HepG2 (cell line): ENCODE results near the gene TMEM9. TPM values are rescaled to one million over a fixed set of nuclear protein-coding genes. Genes with fewer than 3 reads are reported as not detected.

Source experiments
- ATAC-seq: fragments of 200-7000 bp; cut with Tn5 transposase; 3 replicates; pipeline ENCODE4 v1.9.1; 2020; ENCODE audit warnings: mild to moderate bottlenecking, moderate library complexity
- BruUV-seq: library from RNA; stranded (reverse); fragments of 400-500 nt; replicated peaks from 2 replicates; lab custom pipeline; 2021; lab: Mats Ljungman, UMichigan
- CTCF ChIA-PET: fragments of 300-600 bp; formaldehyde crosslinking; extraction: SDS; loops from one replicate; lab custom pipeline; 2021; ENCODE audit warnings: low total read pairs, inconsistent platforms, low intra/inter-chr PET ratio; lab: Yijun Ruan, JAX
- POLR2A ChIA-PET: fragments of 350-600 bp; sonication (Branson Sonifier 250); formaldehyde crosslinking; loops from one replicate; lab custom pipeline; 2020; ENCODE audit warnings: antibody characterized with exemption, inconsistent platforms; lab: Yijun Ruan, JAX
- DNase-seq: peaks from one replicate; pipeline ENCODE4 v3.0.0-alpha.2; 2015; ENCODE audit warnings: low spot score
- FAIRE-seq: peaks from 3 replicates; lab custom pipeline; 2011; peaks lifted over from hg19 to GRCh38; lab: Jason Lieb, UNC
- H2AFZ ChIP-seq: one replicate; pipeline ENCODE4 v1.6.1; 2011; ENCODE audit warnings: low read length, inconsistent platforms
- H3K27ac ChIP-seq: fragments of 300-600 bp; 3 replicates; pipeline ENCODE4 v1.8.0; 2011; ENCODE audit warnings: mixed run types, mild to moderate bottlenecking, mixed read lengths, low read length, inconsistent platforms; ENCODE audit not compliant: insufficient read depth; ENCODE audit errors: extremely low read length
- H3K27me3 ChIP-seq, 2 experiments: fragments of 200-600 bp in 1 of 2; 2 replicates in 1 of 2; 3 replicates in 1 of 2; pipeline versions ENCODE4 v1.6.0 to v1.8.0; 2011; ENCODE audit warnings: low read length in 2 of 2, mild to moderate bottlenecking in 2 of 2, moderate library complexity in 2 of 2, inconsistent platforms in 1 of 2; ENCODE audit not compliant: insufficient read depth in 2 of 2, control insufficient read depth in 1 of 2
- H3K36me3 ChIP-seq, 2 experiments: fragments of 200-600 bp in 1 of 2; replicated peaks in 1 of 2; 2 replicates in 1 of 2; 3 replicates in 1 of 2; pipeline versions ENCODE4 v1.5.1 to v1.8.0; 2011; ENCODE audit warnings: low read length in 2 of 2, inconsistent platforms in 1 of 2; ENCODE audit not compliant: insufficient read depth in 2 of 2, control insufficient read depth in 1 of 2
- H3K4me1 ChIP-seq: 2 replicates; pipeline ENCODE4 v1.5.1; 2012; ENCODE audit warnings: low read length, inconsistent platforms; ENCODE audit not compliant: insufficient read depth
- H3K4me2 ChIP-seq: 2 replicates; pipeline ENCODE4 v1.6.0; 2011; ENCODE audit warnings: low read depth, low read length, inconsistent platforms
- H3K4me3 ChIP-seq, 3 experiments: fragments of 200-600 bp in 1 of 3; sonication (generic), shearing (Covaris generic) in 1 of 3; replicated peaks in 1 of 3; 2 replicates each; pipeline ENCODE4 v1.5.1; 2011 to 2016; ENCODE audit warnings: low read length in 3 of 3, inconsistent platforms in 2 of 3, low read depth in 2 of 3, mild to moderate bottlenecking in 2 of 3, control low read depth in 1 of 3, mixed read lengths in 1 of 3; ENCODE audit not compliant: insufficient read depth in 1 of 3
- H3K79me2 ChIP-seq: one replicate; pipeline ENCODE4 v1.6.1; 2011; ENCODE audit warnings: low read length, inconsistent platforms; ENCODE audit not compliant: insufficient read depth
- H3K9ac ChIP-seq: 2 replicates; pipeline ENCODE4 v1.6.0; 2011; ENCODE audit warnings: mild to moderate bottlenecking, low read depth, low read length, inconsistent platforms; ENCODE audit not compliant: insufficient read depth
- H3K9me3 ChIP-seq: 2 replicates; pipeline ENCODE4 v1.5.1; 2012; ENCODE audit warnings: mild to moderate bottlenecking, low read length
- H4K20me1 ChIP-seq: 2 replicates; pipeline ENCODE4 v1.6.0; 2011; ENCODE audit warnings: inconsistent platforms, mild to moderate bottlenecking, low read length, moderate library complexity; ENCODE audit not compliant: insufficient read depth
- HES4 ChIP-seq: sonication (generic); formaldehyde crosslinking; IDR thresholded peaks from 2 replicates; pipeline ENCODE4 v1.9.0; 2021; ENCODE audit warnings: mild to moderate bottlenecking, missing genetic modification reagents, borderline replicate concordance
- JUNB ChIP-seq: sonication (generic); formaldehyde crosslinking; IDR thresholded peaks from 2 replicates; pipeline ENCODE4 v1.8.0; 2022; ENCODE audit warnings: missing genetic modification reagents, mild to moderate bottlenecking, borderline replicate concordance
- KDM2A ChIP-seq: sonication (generic); formaldehyde crosslinking; IDR thresholded peaks from 2 replicates; pipeline ENCODE4 v1.4.0; 2020; ENCODE audit warnings: low read depth, missing genetic modification reagents, borderline replicate concordance
- ZNF34 ChIP-seq: sonication (generic); formaldehyde crosslinking; IDR thresholded peaks from 2 replicates; pipeline ENCODE4 v1.4.0; 2020; ENCODE audit warnings: mild to moderate bottlenecking, missing genetic modification reagents, borderline replicate concordance
- ZNF432 ChIP-seq: sonication (generic); formaldehyde crosslinking; IDR thresholded peaks from 2 replicates; pipeline ENCODE4 v1.5.0; 2020; ENCODE audit warnings: missing genetic modification reagents, mild to moderate bottlenecking, borderline replicate concordance
- ZNF496 ChIP-seq: sonication (generic); formaldehyde crosslinking; IDR thresholded peaks from 2 replicates; pipeline ENCODE4 v1.8.1; 2023; ENCODE audit warnings: mild to moderate bottlenecking, moderate library complexity, missing genetic modification reagents; ENCODE audit not compliant: insufficient replicate concordance
- ZNF598 ChIP-seq: sonication (generic); formaldehyde crosslinking; IDR thresholded peaks from 2 replicates; pipeline ENCODE4 v1.5.1; 2020; ENCODE audit warnings: mild to moderate bottlenecking, missing genetic modification reagents, borderline replicate concordance
- ZNF747 ChIP-seq: sonication (generic); formaldehyde crosslinking; IDR thresholded peaks from 2 replicates; pipeline ENCODE4 v1.8.1; 2023; ENCODE audit warnings: missing genetic modification reagents, mild to moderate bottlenecking, borderline replicate concordance
- WGBS: methylation state at CpG from one replicate; pipeline ENCODE4 v1.1.6; 2017; ENCODE audit warnings: low lambda C conversion rate; 5-methylcytosine and 5-hydroxymethylcytosine counted together
- in situ Hi-C: cut with HindIII; loops from 2 replicates; pipeline ENCODE4 v1.10.0; 2017; ENCODE audit warnings: low pct_unique_long_range_greater_than_20kb; ENCODE audit not compliant: extremely low pct_ligation_motif_present
- intact Hi-C: fragments of 100-400 bp; cut with micrococcal nuclease; formaldehyde crosslinking; loops from one replicate; pipeline ENCODE4 v1.10.0; 2022; ENCODE audit not compliant: unreplicated experiment
- polyA plus RNA-seq, 8 experiments: library from polyadenylated mRNA; depleted of rRNA in 3 of 8; stranded (reverse) in 7 of 8; unstranded in 1 of 8; fragments of >200 nt; fragmentation: Illumina TruSeq in 4 of 8; extraction: Trizol in 4 of 8; gene quantifications; 2 replicates each; pipeline versions ENCODE4 v1.2.1 to v1.2.3, GENCODE V29; 2011 to 2016; ENCODE audit warnings: low read depth in 4 of 8, missing spikeins in 1 of 8, mixed read lengths in 1 of 8; ENCODE audit not compliant: insufficient read depth in 1 of 8
- total RNA-seq, 5 experiments: library from RNA; depleted of rRNA; stranded (reverse); fragments of >200 nt; fragmentation: Illumina TruSeq; extraction: Trizol; gene quantifications; 2 replicates each; pipeline ENCODE4 v1.2.3, GENCODE V29; 2016; ENCODE audit warnings: low read depth in 1 of 5
- TF ChIP-seq, protein P1 (sequence below): sonication (generic); formaldehyde crosslinking; IDR thresholded peaks from 2 replicates; pipeline ENCODE4 v1.4.0; 2020; ENCODE audit warnings: missing genetic modification reagents, borderline replicate concordance
- TF ChIP-seq, protein P2 (sequence below): sonication (generic); formaldehyde crosslinking; IDR thresholded peaks from 2 replicates; pipeline ENCODE4 v1.5.1; 2020; ENCODE audit warnings: mild to moderate bottlenecking, missing genetic modification reagents, borderline replicate concordance
- TF ChIP-seq, protein P3 (sequence below): sonication (generic); formaldehyde crosslinking; IDR thresholded peaks from 2 replicates; pipeline ENCODE4 v1.8.1; 2023; ENCODE audit warnings: mild to moderate bottlenecking, moderate library complexity, missing genetic modification reagents
- TF ChIP-seq, protein P4 (sequence below): sonication (generic); formaldehyde crosslinking; IDR thresholded peaks from 2 replicates; pipeline ENCODE4 v1.4.0; 2020; ENCODE audit warnings: missing genetic modification reagents

The TMEM9 gene
- total and polyA plus RNA-seq, 2 of the 13 experiments (the other 11 are each of a cell fraction or from before 2014, with no cell fraction given), result 60.9 to 102 TPM

DNA sequence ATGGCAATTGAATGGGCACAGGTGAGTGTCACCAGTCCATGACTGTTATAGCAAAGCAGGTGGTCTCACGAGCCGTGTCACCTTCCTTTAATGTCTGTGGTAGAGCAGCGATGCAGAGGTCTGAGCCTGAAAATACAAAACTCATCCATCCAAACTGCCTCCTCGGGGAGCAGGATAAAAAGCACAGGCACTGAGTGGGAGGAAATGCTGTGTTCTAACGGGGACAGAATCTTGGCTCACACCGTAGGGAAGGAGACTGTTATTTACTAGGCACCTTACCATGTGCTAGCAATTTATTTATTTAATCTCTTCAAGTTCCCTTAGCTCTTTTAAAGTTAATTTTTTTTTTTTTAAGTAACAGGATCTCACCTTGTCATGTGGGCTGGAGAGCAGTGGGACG, 28.5 kb downstream of the TMEM9 start:
- ATAC-seq (no peak), FAIRE-seq (no peak), DNase-seq (no peak)
- POLR2A ChIA-PET, result no interaction called here
- Histone ChIP-seq H3K27ac (no peak overlapping the region), H2AFZ (no peak overlapping the region), H3K79me2 (no peaks in the 10 kb centered on the region), H3K9ac (no peak overlapping the region), H3K27me3 (peaks cover 10 to 61% of the 10 kb centered on the region in 2 experiments), H4K20me1 (no peaks in the 10 kb centered on the region), H3K4me1 (peaks cover 11% of the 10 kb centered on the region), H3K9me3 (no peaks in the 10 kb centered on the region), H3K4me2 (no peak overlapping the region), H3K36me3 (no peaks in the 10 kb centered on the region)
- CTCF ChIA-PET, result no interaction called here
- BruUV-seq, result no TSS peak
- 13% methylated on average over 7 of the region's 7 CpGs for WGBS
- intact Hi-C loops, result loop anchor here (5.0 kb wide), 1 partner anchor 97 kb away; no protein-coding TSS in a partner anchor
- in situ Hi-C loops, result no loop called here
- TF ChIP-seq ZNF496 (no peak), ZNF432 (CRISPR knock-in tag) (no peak)
- TF ChIP-seq, protein P1, sequence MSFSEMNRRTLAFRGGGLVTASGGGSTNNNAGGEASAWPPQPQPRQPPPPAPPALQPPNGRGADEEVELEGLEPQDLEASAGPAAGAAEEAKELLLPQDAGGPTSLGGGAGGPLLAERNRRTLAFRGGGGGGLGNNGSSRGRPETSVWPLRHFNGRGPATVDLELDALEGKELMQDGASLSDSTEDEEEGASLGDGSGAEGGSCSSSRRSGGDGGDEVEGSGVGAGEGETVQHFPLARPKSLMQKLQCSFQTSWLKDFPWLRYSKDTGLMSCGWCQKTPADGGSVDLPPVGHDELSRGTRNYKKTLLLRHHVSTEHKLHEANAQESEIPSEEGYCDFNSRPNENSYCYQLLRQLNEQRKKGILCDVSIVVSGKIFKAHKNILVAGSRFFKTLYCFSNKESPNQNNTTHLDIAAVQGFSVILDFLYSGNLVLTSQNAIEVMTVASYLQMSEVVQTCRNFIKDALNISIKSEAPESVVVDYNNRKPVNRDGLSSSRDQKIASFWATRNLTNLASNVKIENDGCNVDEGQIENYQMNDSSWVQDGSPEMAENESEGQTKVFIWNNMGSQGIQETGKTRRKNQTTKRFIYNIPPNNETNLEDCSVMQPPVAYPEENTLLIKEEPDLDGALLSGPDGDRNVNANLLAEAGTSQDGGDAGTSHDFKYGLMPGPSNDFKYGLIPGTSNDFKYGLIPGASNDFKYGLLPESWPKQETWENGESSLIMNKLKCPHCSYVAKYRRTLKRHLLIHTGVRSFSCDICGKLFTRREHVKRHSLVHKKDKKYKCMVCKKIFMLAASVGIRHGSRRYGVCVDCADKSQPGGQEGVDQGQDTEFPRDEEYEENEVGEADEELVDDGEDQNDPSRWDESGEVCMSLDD (CRISPR knock-in tag), result no peak
- TF ChIP-seq, all 625 proteins: peak for 0
- no peak overlapping the region for H3K4me3 ChIP-seq

DNA sequence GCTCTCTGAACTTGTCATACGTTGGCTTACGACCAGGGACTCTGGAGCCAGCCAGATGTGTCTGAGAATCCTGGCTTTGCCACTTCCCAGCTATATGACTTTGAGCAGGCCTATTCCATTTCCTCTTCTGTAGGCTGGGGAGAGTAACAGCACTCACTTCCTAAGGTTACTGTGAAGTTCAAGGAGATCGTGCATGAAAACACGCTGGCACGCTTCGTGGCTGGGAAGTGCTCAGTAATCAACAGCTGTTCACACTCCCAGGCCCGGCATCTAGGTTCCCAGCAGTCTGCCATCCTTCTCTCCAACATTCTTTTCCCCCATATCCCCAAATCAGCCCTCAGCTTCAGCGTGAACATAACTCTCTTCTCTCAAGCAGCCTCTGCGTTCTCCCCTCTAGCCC, 29.3 kb downstream of the TMEM9 start:
- ATAC-seq (no peak), DNase-seq (no peak), FAIRE-seq (no peak)
- WGBS, result 49% methylated on average over 8 of the region's 9 CpGs
- in situ Hi-C loops (no loop called here), intact Hi-C loops (loop anchor here (5.0 kb wide), 1 partner anchor 97 kb away; no protein-coding TSS in a partner anchor)
- ChIA-PET CTCF (no interaction called here), POLR2A (no interaction called here)
- H3K4me1 ChIP-seq, result peaks cover 11% of the 10 kb centered on the region
- H3K27ac ChIP-seq, result no peak overlapping the region
- H3K36me3 ChIP-seq, result no peaks in the 10 kb centered on the region
- BruUV-seq, result no TSS peak
- H3K27me3 ChIP-seq, result peaks cover 10 to 67% of the 10 kb centered on the region in 2 experiments
- no peaks in the 10 kb centered on the region for H3K79me2 ChIP-seq
- no peak overlapping the region for H3K9ac ChIP-seq
- H4K20me1 ChIP-seq, result no peaks in the 10 kb centered on the region
- no peak overlapping the region for H3K4me3 ChIP-seq
- no peak overlapping the region for H3K4me2 ChIP-seq
- H3K9me3 ChIP-seq, result no peaks in the 10 kb centered on the region
- no peak overlapping the region for H2AFZ ChIP-seq
- TF ChIP-seq, protein P2, sequence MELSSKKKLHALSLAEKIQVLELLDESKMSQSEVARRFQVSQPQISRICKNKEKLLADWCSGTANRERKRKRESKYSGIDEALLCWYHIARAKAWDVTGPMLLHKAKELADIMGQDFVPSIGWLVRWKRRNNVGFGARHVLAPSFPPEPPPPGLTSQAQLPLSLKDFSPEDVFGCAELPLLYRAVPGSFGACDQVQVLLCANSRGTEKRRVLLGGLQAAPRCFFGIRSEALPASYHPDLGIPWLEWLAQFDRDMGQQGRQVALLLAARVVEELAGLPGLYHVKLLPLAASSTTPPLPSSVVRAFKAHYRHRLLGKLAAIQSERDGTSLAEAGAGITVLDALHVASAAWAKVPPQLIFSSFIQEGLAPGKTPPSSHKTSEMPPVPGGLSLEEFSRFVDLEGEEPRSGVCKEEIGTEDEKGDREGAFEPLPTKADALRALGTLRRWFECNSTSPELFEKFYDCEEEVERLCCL, result no peak
- TF ChIP-seq ZNF34 (no peak), ZNF598 (CRISPR knock-in tag) (no peak), HES4 (CRISPR knock-in tag) (no peak), JUNB (no peak), KDM2A (CRISPR knock-in tag) (no peak), ZNF747 (CRISPR knock-in tag) (no peak)
- TF ChIP-seq, protein P3, sequence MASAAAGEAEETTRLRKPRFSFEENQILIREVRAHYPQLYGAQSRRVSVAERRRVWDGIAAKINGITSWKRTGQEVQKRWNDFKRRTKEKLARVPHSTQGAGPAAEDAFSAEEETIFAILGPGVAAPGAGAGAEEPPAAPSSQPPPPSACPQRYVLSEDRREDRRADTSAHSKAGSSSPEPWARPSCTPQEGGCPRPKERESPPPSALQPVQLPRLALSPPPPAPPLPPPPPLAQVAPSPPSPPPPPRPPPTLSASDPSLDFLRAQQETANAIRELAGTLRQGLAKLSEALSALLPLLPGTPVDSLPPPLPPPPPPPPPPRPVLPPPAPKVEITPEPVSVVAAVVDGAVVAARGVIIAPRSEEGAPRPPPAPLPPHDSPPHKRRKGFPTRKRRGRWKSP (CRISPR knock-in tag), result no peak
- TF ChIP-seq, protein P4, sequence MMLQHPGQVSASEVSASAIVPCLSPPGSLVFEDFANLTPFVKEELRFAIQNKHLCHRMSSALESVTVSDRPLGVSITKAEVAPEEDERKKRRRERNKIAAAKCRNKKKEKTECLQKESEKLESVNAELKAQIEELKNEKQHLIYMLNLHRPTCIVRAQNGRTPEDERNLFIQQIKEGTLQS (CRISPR knock-in tag), result no peak
